Liver (tissue), 3 donors: Measurements from ENCODE around the gene GUCY2D.

Experiments
- CTCF ChIP-seq: fragments of 150-350 bp; IDR thresholded peaks from 2 replicates; pipeline ENCODE4 v1.5.1; 2017; ENCODE audit warnings: improper control_type of control experiment, low read depth, low read length; ENCODE audit not compliant: missing input control
- EGR1 ChIP-seq, 2 donors: IDR thresholded peaks; 2 replicates each; pipeline ENCODE4 v1.6.1; 2016 to 2018; ENCODE audit warnings: antibody characterized with exemption in 2 of 2, low read depth in 2 of 2
- JUND ChIP-seq, 2 donors: IDR thresholded peaks; 2 replicates each; pipeline ENCODE4 v1.6.1; 2016; ENCODE audit warnings: antibody characterized with exemption in 2 of 2
- RAD21 ChIP-seq, 2 donors: IDR thresholded peaks; 2 replicates each; pipeline ENCODE4 v1.6.1; 2016; ENCODE audit warnings: antibody characterized with exemption in 2 of 2, mild to moderate bottlenecking in 2 of 2
- SP1 ChIP-seq: IDR thresholded peaks from 2 replicates; pipeline ENCODE4 v1.6.1; 2018; ENCODE audit warnings: antibody characterized with exemption, mild to moderate bottlenecking
- TAF1 ChIP-seq: conservative IDR thresholded peaks from 2 replicates; pipeline ENCODE4 v1.6.1; 2016; ENCODE audit warnings: antibody characterized with exemption, mild to moderate bottlenecking
- YY1 ChIP-seq: IDR thresholded peaks from 2 replicates; pipeline ENCODE4 v1.6.1; 2016; ENCODE audit warnings: antibody characterized with exemption, mild to moderate bottlenecking
- TF ChIP-seq, protein P1 (sequence below): IDR thresholded peaks from 2 replicates; pipeline ENCODE4 v1.6.1; 2016; ENCODE audit warnings: antibody characterized with exemption, mild to moderate bottlenecking
- TF ChIP-seq, protein P2 (sequence below): IDR thresholded peaks from 2 replicates; pipeline ENCODE4 v1.6.1; 2016; ENCODE audit warnings: antibody characterized with exemption
- TF ChIP-seq, protein P3 (sequence below): IDR thresholded peaks from 2 replicates; pipeline ENCODE4 v1.6.1; 2016; ENCODE audit warnings: antibody characterized with exemption
- TF ChIP-seq, protein P4 (sequence below): IDR thresholded peaks from 2 replicates; pipeline ENCODE4 v1.6.1; 2016; ENCODE audit warnings: antibody characterized with exemption
- donor health status: healthy.
- donor health status: healthy.

DNA sequence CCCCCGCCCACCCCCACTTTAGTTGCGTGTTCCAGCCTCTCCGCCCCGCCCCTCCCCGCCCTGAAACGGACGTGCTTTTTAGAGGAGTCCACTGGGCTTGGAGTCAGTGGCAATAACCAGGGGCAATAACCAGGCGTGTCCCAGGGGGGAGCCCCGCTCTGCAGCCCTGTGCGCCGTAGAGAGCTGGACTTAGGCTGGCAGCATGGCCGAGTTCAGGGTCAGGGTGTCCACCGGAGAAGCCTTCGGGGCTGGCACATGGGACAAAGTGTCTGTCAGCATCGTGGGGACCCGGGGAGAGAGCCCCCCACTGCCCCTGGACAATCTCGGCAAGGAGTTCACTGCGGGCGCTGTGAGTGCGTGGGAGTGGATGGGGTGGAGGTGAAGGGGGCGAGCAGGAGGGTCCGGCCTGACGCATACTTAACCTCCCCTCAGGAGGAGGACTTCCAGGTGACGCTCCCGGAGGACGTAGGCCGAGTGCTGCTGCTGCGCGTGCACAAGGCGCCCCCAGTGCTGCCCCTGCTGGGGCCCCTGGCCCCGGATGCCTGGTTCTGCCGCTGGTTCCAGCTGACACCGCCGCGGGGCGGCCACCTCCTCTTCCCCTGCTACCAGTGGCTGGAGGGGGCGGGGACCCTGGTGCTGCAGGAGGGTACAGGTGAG, 36.7 kb downstream of the GUCY2D start, which contains the start of gene ALOX15B:
- TF ChIP-seq YY1 (no peak), CTCF (no peak), JUND (IDR thresholded peaks at IDR 0.05) (no peak), TAF1 (no peak), EGR1 (IDR thresholded peaks at IDR 0.05; ENCODE audit: low read depth in 2 of 2) (no peak), RAD21 (IDR thresholded peaks at IDR 0.05) (no peak), SP1 (no peak)
- TF ChIP-seq, protein P1, sequence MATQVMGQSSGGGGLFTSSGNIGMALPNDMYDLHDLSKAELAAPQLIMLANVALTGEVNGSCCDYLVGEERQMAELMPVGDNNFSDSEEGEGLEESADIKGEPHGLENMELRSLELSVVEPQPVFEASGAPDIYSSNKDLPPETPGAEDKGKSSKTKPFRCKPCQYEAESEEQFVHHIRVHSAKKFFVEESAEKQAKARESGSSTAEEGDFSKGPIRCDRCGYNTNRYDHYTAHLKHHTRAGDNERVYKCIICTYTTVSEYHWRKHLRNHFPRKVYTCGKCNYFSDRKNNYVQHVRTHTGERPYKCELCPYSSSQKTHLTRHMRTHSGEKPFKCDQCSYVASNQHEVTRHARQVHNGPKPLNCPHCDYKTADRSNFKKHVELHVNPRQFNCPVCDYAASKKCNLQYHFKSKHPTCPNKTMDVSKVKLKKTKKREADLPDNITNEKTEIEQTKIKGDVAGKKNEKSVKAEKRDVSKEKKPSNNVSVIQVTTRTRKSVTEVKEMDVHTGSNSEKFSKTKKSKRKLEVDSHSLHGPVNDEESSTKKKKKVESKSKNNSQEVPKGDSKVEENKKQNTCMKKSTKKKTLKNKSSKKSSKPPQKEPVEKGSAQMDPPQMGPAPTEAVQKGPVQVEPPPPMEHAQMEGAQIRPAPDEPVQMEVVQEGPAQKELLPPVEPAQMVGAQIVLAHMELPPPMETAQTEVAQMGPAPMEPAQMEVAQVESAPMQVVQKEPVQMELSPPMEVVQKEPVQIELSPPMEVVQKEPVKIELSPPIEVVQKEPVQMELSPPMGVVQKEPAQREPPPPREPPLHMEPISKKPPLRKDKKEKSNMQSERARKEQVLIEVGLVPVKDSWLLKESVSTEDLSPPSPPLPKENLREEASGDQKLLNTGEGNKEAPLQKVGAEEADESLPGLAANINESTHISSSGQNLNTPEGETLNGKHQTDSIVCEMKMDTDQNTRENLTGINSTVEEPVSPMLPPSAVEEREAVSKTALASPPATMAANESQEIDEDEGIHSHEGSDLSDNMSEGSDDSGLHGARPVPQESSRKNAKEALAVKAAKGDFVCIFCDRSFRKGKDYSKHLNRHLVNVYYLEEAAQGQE: no peak
- TF ChIP-seq, protein P2, sequence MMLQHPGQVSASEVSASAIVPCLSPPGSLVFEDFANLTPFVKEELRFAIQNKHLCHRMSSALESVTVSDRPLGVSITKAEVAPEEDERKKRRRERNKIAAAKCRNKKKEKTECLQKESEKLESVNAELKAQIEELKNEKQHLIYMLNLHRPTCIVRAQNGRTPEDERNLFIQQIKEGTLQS: no peak
- TF ChIP-seq, protein P3, sequence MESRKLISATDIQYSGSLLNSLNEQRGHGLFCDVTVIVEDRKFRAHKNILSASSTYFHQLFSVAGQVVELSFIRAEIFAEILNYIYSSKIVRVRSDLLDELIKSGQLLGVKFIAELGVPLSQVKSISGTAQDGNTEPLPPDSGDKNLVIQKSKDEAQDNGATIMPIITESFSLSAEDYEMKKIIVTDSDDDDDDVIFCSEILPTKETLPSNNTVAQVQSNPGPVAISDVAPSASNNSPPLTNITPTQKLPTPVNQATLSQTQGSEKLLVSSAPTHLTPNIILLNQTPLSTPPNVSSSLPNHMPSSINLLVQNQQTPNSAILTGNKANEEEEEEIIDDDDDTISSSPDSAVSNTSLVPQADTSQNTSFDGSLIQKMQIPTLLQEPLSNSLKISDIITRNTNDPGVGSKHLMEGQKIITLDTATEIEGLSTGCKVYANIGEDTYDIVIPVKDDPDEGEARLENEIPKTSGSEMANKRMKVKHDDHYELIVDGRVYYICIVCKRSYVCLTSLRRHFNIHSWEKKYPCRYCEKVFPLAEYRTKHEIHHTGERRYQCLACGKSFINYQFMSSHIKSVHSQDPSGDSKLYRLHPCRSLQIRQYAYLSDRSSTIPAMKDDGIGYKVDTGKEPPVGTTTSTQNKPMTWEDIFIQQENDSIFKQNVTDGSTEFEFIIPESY: no peak
- TF ChIP-seq, protein P4, sequence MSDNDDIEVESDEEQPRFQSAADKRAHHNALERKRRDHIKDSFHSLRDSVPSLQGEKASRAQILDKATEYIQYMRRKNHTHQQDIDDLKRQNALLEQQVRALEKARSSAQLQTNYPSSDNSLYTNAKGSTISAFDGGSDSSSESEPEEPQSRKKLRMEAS: no peak
